Glutamatergic neuron (in vitro differentiated cells): ENCODE measurements around the gene HDDC3. TPM values are rescaled to one million over a fixed set of nuclear protein-coding genes. Genes with fewer than 3 reads are reported as not detected.
A peak's percentile ranks its signal among the peaks of the same experiment; 100 is the strongest.
"Not testable (repeated sequence)": the region's sequence is repeated elsewhere in the genome, so short reads cannot be mapped to it uniquely, and the experiment has no call there.

Source experiments
- DNase-seq: peaks from one replicate; pipeline ENCODE4 v3.0.0; 2022
- H3K27ac Mint-ChIP-seq: one replicate; pipeline ENCODE4 v1.8.0; 2020; ENCODE audit warnings: mild to moderate bottlenecking, mixed read lengths, inconsistent platforms; ENCODE audit not compliant: unreplicated experiment
- H3K27me3 Mint-ChIP-seq: one replicate; pipeline ENCODE4 v1.8.0; 2020; ENCODE audit warnings: mild to moderate bottlenecking, moderate library complexity, mixed read lengths, inconsistent platforms; ENCODE audit not compliant: unreplicated experiment
- H3K36me3 Mint-ChIP-seq: one replicate; pipeline ENCODE4 v1.8.0; 2020; ENCODE audit warnings: mild to moderate bottlenecking, mixed read lengths, inconsistent platforms; ENCODE audit not compliant: unreplicated experiment
- H3K4me1 Mint-ChIP-seq: one replicate; pipeline ENCODE4 v1.8.0; 2020; ENCODE audit warnings: mild to moderate bottlenecking, low read depth, mixed read lengths, inconsistent platforms; ENCODE audit not compliant: unreplicated experiment
- H3K4me3 Mint-ChIP-seq: one replicate; pipeline ENCODE4 v1.8.0; 2020; ENCODE audit warnings: mild to moderate bottlenecking, mixed read lengths, inconsistent platforms; ENCODE audit not compliant: unreplicated experiment
- H3K9me3 Mint-ChIP-seq: one replicate; pipeline ENCODE4 v1.8.0; 2020; ENCODE audit warnings: mild to moderate bottlenecking, moderate library complexity, mixed read lengths, inconsistent platforms; ENCODE audit not compliant: unreplicated experiment
- CTCF ChIP-seq: fragments of 200-600 bp; sonication (generic); IDR thresholded peaks from one replicate; pipeline ENCODE4 v1.5.0; 2021; ENCODE audit not compliant: partially characterized antibody, unreplicated experiment
- total RNA-seq: library from RNA; stranded (reverse); fragmentation: NEBNext Ultra II Directional; extraction: Animal tissue kit (Norgen Biotek cat#: 25700); gene quantifications from one replicate; pipeline ENCODE4 v1.2.1, GENCODE V29; 2021; ENCODE audit not compliant: unreplicated experiment

Gene HDDC3
- total RNA-seq, 1 donor from 2014 or later: 10.7 TPM

- Mint-ChIP-seq H3K9me3 (peaks cover 2% of the 10 kb centered on the region), H3K27me3 (peaks cover 5% of the 10 kb centered on the region), H3K27ac (peak overlapping the region; percentile 80), H3K4me1 (peaks cover 12% of the 10 kb centered on the region), H3K36me3 (no peaks in the 10 kb centered on the region), H3K4me3 (peak overlapping the region; percentile 91)
- no peak for DNase-seq
- no peak for TF ChIP-seq CTCF
These were observed 1.3 kb downstream of the HDDC3 start for GRCh38 chr15:90930861-90931574.

GRCh38 chr15:90929246-90930019, 2.9 kb downstream of the HDDC3 start:
- Mint-ChIP-seq H3K9me3 (peaks cover 2% of the 10 kb centered on the region), H3K27ac (no peak overlapping the region), H3K4me3 (no peak overlapping the region), H3K36me3 (no peaks in the 10 kb centered on the region), H3K27me3 (peaks cover 6% of the 10 kb centered on the region), H3K4me1 (peaks cover 11% of the 10 kb centered on the region)
- DNase-seq: no peak
- no peak for TF ChIP-seq CTCF

- not testable (repeated sequence) for H3K4me3 Mint-ChIP-seq, H3K27me3 Mint-ChIP-seq, H3K36me3 Mint-ChIP-seq, H3K27ac Mint-ChIP-seq, DNase-seq, H3K9me3 Mint-ChIP-seq
- peaks cover 12% of the 10 kb centered on the region for H3K4me1 Mint-ChIP-seq
These were observed 4.2 kb downstream of the HDDC3 start for GRCh38 chr15:90928106-90928505.

- H3K9me3 Mint-ChIP-seq, H3K4me1 Mint-ChIP-seq, H3K36me3 Mint-ChIP-seq, H3K4me3 Mint-ChIP-seq, DNase-seq, H3K27ac Mint-ChIP-seq, H3K27me3 Mint-ChIP-seq: not testable (repeated sequence)
These were observed 5.6 kb downstream of the HDDC3 start for GRCh38 chr15:90926766-90927165.

- Mint-ChIP-seq H3K27me3 (peaks cover 12% of the 10 kb centered on the region), H3K27ac (no peak overlapping the region), H3K36me3 (no peaks in the 10 kb centered on the region), H3K4me1 (peaks cover 8% of the 10 kb centered on the region), H3K4me3 (no peak overlapping the region), H3K9me3 (peaks cover 3% of the 10 kb centered on the region)
- no peak for TF ChIP-seq CTCF
- DNase-seq: no peak
These were observed 8.0 kb downstream of the HDDC3 start for GRCh38 chr15:90924375-90924774.

GRCh38 chr15:90922712-90923322, 9.5 kb downstream of the HDDC3 start:
- H3K27me3 Mint-ChIP-seq: peaks cover 12% of the 10 kb centered on the region
- H3K9me3 Mint-ChIP-seq, H3K4me3 Mint-ChIP-seq, H3K4me1 Mint-ChIP-seq, H3K36me3 Mint-ChIP-seq, H3K27ac Mint-ChIP-seq, DNase-seq: not testable (repeated sequence)
